Lower leg skin (tissue), 4 donors: ENCODE data around the gene SNX33. TPM values are rescaled to one million over a fixed set of nuclear protein-coding genes. Genes with fewer than 3 reads are reported as not detected.

Source experiments
- DNase-seq, 2 donors: peaks; one replicate each; pipeline ENCODE4 v3.0.0-alpha.2; 2019; ENCODE audit warnings: low spot score in 2 of 2
- H3K4me3 ChIP-seq: fragments of 200-600 bp; sonication (generic); 2 replicates; pipeline ENCODE4 v1.5.1; 2017; ENCODE audit warnings: mild to moderate bottlenecking, low read depth; ENCODE audit not compliant: poor library complexity, severe bottlenecking
- POLR2A ChIP-seq, 2 donors: fragments of 450-650 bp; IDR thresholded peaks; one replicate each; pipeline ENCODE4 v1.6.1; 2016 to 2017; ENCODE audit warnings: antibody characterized with exemption in 2 of 2, mild to moderate bottlenecking in 1 of 2, moderate library complexity in 1 of 2
- WGBS, 2 donors: methylation state at CpG; one replicate each; pipeline ENCODE4 v1.1.5; 2018; 5-methylcytosine and 5-hydroxymethylcytosine counted together
- intact Hi-C: fragments of 100-400 bp; cut with DNase I; formaldehyde crosslinking; loops from one replicate; pipeline ENCODE4 v1.15.0; 2023; ENCODE audit warnings: low total_unique reads
- total RNA-seq, 4 donors: library from RNA; depleted of rRNA; stranded (reverse); fragments of >200 nt; gene quantifications; one replicate each; pipeline ENCODE4 v1.1.0, GENCODE V29; 2016
- TF ChIP-seq, protein P1 (sequence below), 3 donors: fragments of 450-650 bp; IDR thresholded peaks; one replicate each; pipeline ENCODE4 v1.5.1; 2016; ENCODE audit warnings: antibody characterized with exemption in 3 of 3, mild to moderate bottlenecking in 3 of 3, moderate library complexity in 2 of 3

Gene SNX33
- total RNA-seq, 4 donors from 2014 or later, result 24.8 to 40.5 (median 35.5) TPM

DNA sequence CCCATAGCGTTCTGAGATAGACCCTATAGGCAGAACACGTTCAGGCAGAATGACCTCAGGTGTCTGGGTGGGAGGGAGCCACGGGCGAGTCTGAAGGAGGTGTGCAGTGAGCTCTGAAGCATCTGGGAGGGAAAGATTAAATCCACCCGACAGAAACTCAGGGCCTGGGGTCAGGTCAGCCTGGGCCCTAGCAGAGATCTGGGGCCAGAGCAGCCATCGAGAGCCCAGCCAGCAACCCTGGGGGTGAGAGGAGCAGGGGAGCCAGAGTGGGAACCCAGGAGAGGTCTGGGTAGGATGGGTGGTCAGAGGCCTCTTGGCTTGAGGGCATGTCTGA is 22.1 kb downstream of the SNX33 start:
- intact Hi-C loops, result no loop called here
- no peak overlapping the region for H3K4me3 ChIP-seq
- TF ChIP-seq, protein P1, sequence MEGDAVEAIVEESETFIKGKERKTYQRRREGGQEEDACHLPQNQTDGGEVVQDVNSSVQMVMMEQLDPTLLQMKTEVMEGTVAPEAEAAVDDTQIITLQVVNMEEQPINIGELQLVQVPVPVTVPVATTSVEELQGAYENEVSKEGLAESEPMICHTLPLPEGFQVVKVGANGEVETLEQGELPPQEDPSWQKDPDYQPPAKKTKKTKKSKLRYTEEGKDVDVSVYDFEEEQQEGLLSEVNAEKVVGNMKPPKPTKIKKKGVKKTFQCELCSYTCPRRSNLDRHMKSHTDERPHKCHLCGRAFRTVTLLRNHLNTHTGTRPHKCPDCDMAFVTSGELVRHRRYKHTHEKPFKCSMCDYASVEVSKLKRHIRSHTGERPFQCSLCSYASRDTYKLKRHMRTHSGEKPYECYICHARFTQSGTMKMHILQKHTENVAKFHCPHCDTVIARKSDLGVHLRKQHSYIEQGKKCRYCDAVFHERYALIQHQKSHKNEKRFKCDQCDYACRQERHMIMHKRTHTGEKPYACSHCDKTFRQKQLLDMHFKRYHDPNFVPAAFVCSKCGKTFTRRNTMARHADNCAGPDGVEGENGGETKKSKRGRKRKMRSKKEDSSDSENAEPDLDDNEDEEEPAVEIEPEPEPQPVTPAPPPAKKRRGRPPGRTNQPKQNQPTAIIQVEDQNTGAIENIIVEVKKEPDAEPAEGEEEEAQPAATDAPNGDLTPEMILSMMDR (IDR thresholded peaks at IDR 0.05), result no peak
- WGBS, 2 donors, result 59 to 69% methylated on average over 6 of the region's 6 CpGs
- no peak for DNase-seq

DNA sequence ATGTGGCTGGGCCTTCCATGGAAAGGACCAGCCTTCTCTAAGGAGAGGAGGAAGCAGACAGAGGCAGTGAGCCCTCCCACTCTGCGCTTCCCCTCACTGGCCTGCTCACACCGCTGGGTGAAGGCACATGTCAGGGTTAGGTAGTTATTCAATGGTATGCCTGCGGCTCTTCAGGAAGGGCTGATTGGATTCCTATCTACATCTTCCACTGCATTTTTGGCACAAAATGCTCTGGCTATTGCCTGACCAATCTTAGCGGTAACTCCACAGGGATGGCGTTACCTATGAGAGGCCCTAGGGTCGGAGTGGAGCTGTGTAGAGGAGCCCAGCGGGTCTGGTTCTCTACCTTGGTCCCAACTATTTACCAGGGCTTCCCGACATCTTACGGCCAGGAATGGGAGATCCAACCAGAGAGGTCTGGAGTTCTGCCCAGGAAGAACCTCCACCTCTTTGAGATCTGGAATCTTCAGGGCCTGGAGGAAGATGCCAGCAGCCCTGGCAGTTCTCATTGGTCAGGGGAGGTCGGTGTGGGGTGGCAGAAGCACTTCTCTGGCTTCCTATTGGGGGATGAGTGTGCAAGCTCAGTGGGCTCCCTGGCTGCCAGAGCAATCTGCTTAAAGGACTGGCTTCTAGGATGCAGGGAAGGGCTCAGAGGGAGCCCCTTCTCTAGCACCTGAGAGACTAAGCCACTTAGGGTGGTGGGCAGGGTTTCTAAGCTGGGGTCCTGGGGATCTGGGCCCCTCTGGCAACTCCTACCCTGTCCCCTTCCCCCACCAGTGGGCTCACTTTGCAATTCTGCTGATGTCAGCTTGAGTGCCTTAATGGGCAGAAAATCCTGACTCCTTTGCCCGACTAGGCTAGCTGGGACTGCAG is 24.3 kb downstream of the SNX33 start:
- intact Hi-C loops, result no loop called here
- no peak overlapping the region for H3K4me3 ChIP-seq
- whole genome bisulfite sequencing, 2 donors, result 67 to 76% methylated on average over 11 of the region's 11 CpGs
- no peak for DNase-seq
- no peak for TF ChIP-seq POLR2A (IDR thresholded peaks at IDR 0.05)
- TF ChIP-seq, protein P1 (IDR thresholded peaks at IDR 0.05), result no peak

DNA sequence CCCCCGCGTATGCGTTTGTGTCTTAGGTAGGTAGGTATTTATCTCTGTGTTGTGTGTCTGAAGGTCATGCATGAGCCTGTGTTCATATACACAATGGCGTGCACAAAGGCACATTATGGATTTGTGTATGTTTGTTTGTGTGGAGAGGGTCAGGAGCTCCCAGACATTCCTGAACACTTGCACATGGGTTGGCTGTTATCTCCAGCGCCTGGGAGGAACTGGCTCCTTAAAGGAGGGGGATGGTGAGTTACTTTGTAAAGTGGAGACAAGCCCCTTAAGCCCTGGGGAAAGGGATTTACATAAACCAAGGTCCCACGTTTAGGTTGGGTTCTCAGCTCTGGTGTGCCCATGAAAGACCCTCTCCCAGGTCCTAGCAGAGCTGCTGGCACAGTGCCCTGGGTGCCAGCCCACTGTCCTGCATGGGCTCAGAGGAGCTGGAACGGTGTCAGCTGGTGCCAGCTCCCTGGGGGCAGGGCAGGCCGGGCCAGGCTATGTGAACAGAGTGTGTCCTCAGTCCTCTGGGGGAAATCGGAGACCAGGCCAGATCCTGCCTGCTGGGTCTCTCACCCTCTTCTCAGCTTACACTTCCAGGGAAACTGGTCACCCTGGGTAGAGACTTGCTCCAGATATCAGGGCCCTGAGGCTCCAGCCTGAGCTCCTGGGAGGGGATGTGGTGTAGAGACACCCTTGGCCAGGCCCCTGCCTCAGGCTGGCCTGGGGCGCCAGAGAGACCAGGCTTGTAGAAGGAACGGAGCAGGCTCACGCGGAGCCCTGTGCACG is 25.1 kb downstream of the SNX33 start:
- DNase-seq, result no peak
- 44% methylated on average over 12 to 13 of the region's 14 CpGs for WGBS, 2 donors
- H3K4me3 ChIP-seq, result no peak overlapping the region
- intact Hi-C loops, result no loop called here
- TF ChIP-seq POLR2A (IDR thresholded peaks at IDR 0.05), result no peak
- TF ChIP-seq, protein P1 (IDR thresholded peaks at IDR 0.05), result no peak

DNA sequence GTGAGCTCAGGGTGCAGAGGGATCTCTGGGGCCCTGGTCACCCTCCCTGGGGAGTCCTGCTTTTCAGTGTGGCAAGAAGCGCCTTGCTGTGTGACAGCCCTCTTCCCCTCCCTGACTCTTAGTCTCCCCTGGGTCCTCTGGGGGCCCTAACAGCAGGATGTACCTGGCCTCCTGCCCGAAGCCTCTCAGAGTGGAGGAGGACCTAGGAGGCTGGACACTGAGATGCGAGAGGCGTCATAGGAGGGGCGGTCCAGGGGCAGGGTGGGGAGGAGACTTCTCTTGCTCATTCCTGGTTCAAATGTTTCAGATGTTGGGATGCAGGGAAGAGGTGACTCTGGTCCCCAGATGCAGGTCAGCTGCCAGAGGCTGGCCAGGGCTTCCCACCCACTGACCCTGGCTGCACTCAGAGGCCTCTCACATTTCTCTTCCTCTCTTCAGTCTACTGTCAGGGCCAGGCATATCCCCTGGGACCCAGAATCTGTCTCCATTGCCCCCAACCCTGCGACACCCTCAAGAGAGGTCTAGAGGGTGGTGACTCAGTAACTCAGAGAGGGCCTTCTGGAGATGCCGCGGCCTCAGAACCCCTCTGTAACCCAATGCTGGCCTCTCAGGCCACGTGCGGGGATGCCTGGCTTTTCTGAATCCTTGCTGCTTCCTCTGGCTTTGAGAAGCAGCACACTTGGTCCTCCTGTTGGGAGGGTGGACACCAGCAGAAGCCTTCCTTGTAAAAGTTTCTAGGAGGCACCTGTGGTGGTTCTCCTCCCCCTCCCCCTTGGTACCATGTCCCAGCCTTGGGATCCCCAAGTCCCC is 25.9 kb downstream of the SNX33 start:
- TF ChIP-seq, protein P1 (IDR thresholded peaks at IDR 0.05), result no peak
- TF ChIP-seq POLR2A (IDR thresholded peaks at IDR 0.05), result no peak
- 70 to 73% methylated on average over 10 of the region's 10 CpGs for WGBS, 2 donors
- intact Hi-C loops, result no loop called here
- no peak overlapping the region for H3K4me3 ChIP-seq
- peak in 1 of 2 donors; percentile 93 for DNase-seq

DNA sequence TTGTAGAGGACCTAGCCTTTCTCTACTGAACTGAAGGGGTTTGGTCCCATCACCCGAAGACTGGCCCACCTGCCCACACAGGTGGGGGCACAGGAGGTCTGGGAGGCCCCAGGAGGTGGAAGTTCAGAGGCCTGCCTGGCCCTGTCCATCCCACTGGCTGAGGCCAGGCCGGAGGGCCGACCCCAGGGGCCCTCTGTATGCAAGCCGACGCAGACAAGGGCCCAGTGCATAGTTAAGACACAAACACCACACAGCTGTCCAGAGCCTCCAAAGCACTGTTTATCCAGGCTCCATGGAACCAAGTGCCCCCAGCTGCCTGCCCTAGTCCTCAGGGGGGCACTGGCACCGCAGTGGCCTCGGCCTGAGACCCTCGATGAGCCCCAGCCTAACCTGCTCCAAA is 26.7 kb downstream of the SNX33 start:
- TF ChIP-seq, protein P1 (IDR thresholded peaks at IDR 0.05), result no peak
- no peak for TF ChIP-seq POLR2A (IDR thresholded peaks at IDR 0.05)
- no peak for DNase-seq
- intact Hi-C loops, result no loop called here
- H3K4me3 ChIP-seq, result no peak overlapping the region
- WGBS, 2 donors, result 81 to 83% methylated on average over 8 of the region's 8 CpGs
